ENCODE measurements around the gene SFXN3.

Gene SFXN3

GRCh38 chr10:101080933-101081931 lies 50.2 kb downstream of the SFXN3 start:
- DNase-seq (ENCODE audit: low spot score), result no peak
- TF ChIP-seq CTCF (IDR thresholded peaks at IDR 0.05; ENCODE audit: extremely low read depth, insufficient read depth, missing control alignments), result no peak
- in situ Hi-C loops (cut with MboI; ENCODE audit: low pct_unique_long_range_greater_than_20kb, low sequenced_read_pairs, unreplicated experiment), result no loop called here

- in situ Hi-C loops (cut with MboI; ENCODE audit: low pct_unique_long_range_greater_than_20kb, low sequenced_read_pairs, unreplicated experiment), result no loop called here
- no peak for TF ChIP-seq CTCF (IDR thresholded peaks at IDR 0.05; ENCODE audit: extremely low read depth, insufficient read depth, missing control alignments)
- no peak for DNase-seq (ENCODE audit: low spot score)
These were observed 54.8 kb downstream of the SFXN3 start for GRCh38 chr10:101085846-101086245.

GRCh38 chr10:101087376-101087775 lies 56.3 kb downstream of the SFXN3 start:
- in situ Hi-C loops (cut with MboI; ENCODE audit: low pct_unique_long_range_greater_than_20kb, low sequenced_read_pairs, unreplicated experiment), result no loop called here
- no peak for TF ChIP-seq CTCF (IDR thresholded peaks at IDR 0.05; ENCODE audit: extremely low read depth, insufficient read depth, missing control alignments)
- DNase-seq (ENCODE audit: low spot score), result no peak

GRCh38 chr10:101087965-101088364 lies 56.9 kb downstream of the SFXN3 start:
- in situ Hi-C loops (cut with MboI; ENCODE audit: low pct_unique_long_range_greater_than_20kb, low sequenced_read_pairs, unreplicated experiment), result no loop called here
- TF ChIP-seq CTCF (IDR thresholded peaks at IDR 0.05; ENCODE audit: extremely low read depth, insufficient read depth, missing control alignments), result no peak
- no peak for DNase-seq (ENCODE audit: low spot score)

GRCh38 chr10:101089520-101090299 lies 58.7 kb downstream of the SFXN3 start:
- TF ChIP-seq CTCF (IDR thresholded peaks at IDR 0.05; ENCODE audit: extremely low read depth, insufficient read depth, missing control alignments), result no peak

GRCh38 chr10:101090597-101090996 lies 59.6 kb downstream of the SFXN3 start:
- DNase-seq (ENCODE audit: low spot score), result no peak
- no peak for TF ChIP-seq CTCF (IDR thresholded peaks at IDR 0.05; ENCODE audit: extremely low read depth, insufficient read depth, missing control alignments)
- in situ Hi-C loops (cut with MboI; ENCODE audit: low pct_unique_long_range_greater_than_20kb, low sequenced_read_pairs, unreplicated experiment), result no loop called here

More at GRCh38 chr10:101089520-101090299, 58.7 kb downstream of the SFXN3 start:
- no peak for DNase-seq (ENCODE audit: low spot score)
- in situ Hi-C loops (cut with MboI; ENCODE audit: low pct_unique_long_range_greater_than_20kb, low sequenced_read_pairs, unreplicated experiment), result no loop called here
